Duodenal mucosa (tissue), 2 donors: Measurements from ENCODE around the gene ZBTB2.

Source experiments
- H3K27ac ChIP-seq: one replicate; pipeline ENCODE4 v1.7.0; 2013; ENCODE audit warnings: low read depth, low read length
- H3K27me3 ChIP-seq, 2 donors: one replicate each; pipeline ENCODE4 v1.7.0; 2013; ENCODE audit warnings: low read length in 2 of 2, control low read depth in 1 of 2; ENCODE audit not compliant: insufficient read depth in 2 of 2, control insufficient read depth in 1 of 2
- H3K36me3 ChIP-seq, 2 donors: one replicate each; pipeline ENCODE4 v1.7.0; 2013; ENCODE audit warnings: low read length in 2 of 2, control low read depth in 1 of 2; ENCODE audit not compliant: insufficient read depth in 2 of 2, control insufficient read depth in 1 of 2
- H3K4me1 ChIP-seq, 2 donors: one replicate each; pipeline ENCODE4 v1.7.0; 2013; ENCODE audit warnings: low read length in 2 of 2, control low read depth in 1 of 2; ENCODE audit not compliant: insufficient read depth in 2 of 2, control insufficient read depth in 1 of 2
- H3K4me3 ChIP-seq, 2 donors: one replicate each; pipeline ENCODE4 v1.7.0; 2013; ENCODE audit warnings: low read length in 2 of 2, low read depth in 1 of 2
- H3K9ac ChIP-seq, 2 donors: one replicate each; pipeline ENCODE4 v1.7.0; 2013; ENCODE audit warnings: low read length in 2 of 2, low read depth in 1 of 2
- H3K9me3 ChIP-seq, 2 donors: one replicate each; pipeline ENCODE4 v1.7.0; 2013; ENCODE audit warnings: low read length in 2 of 2, control low read depth in 1 of 2; ENCODE audit not compliant: control insufficient read depth in 1 of 2

Gene ZBTB2

DNA sequence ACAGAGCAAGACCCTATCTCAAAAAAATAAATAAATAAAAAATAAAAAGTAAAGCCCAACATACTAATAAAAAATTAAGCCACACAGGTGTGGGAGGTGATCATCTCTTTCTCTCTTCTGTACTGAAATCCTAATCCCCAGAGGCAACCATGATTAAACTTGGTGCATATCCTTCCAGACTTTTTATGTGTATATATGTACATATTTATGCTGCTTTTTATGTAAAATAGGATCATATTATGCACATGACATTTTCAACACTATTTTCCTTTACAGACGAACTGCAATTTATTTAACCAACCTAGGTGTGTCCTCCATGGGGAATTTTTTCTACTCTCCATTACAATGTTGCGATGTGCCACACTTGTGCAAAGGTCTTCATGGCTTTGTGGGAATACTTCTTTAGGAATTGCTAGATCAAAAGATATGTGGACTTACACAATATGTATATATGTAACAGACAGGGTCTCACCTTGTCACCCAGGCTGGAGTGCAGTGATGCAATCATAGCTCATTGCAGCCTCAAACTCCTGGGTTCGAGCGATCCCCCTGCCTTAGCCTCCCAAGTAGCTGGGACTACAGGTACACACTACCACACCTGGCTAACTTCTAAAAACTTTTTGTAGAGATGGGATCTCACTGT is 36.9 kb upstream of the ZBTB2 start:
- H3K9ac ChIP-seq: no peak overlapping the region
- no peaks in the 10 kb centered on the region for H3K4me1 ChIP-seq
- no peak overlapping the region for H3K4me3 ChIP-seq
- no peaks in the 10 kb centered on the region for H3K9me3 ChIP-seq
- no peak overlapping the region for H3K27ac ChIP-seq
- peaks cover 24 to 74% of the 10 kb centered on the region in 2 donors for H3K36me3 ChIP-seq
- no peaks in the 10 kb centered on the region for H3K27me3 ChIP-seq

DNA sequence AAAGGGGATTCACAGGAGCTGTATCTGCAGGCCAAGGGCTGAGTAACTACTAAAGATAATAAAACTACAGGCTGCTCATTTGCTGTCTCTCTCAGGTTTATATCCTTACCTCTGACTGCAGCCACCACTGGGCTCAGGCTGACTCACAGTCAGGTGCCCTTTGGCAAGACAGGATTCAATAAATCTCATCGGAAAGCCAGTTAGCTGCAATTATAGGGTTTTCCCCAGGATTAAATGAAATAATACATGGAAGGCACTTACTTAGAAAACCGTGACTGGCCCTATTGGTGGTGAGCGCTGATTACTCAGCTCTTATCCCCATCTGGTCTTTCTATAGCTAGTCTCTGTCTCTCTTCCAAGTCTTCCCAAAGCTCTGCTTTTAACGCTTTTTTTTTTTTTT is 34.2 kb upstream of the ZBTB2 start:
- Histone ChIP-seq H3K27ac (no peak overlapping the region), H3K27me3 (no peaks in the 10 kb centered on the region), H3K9me3 (no peaks in the 10 kb centered on the region), H3K4me1 (no peaks in the 10 kb centered on the region), H3K9ac (no peak overlapping the region), H3K4me3 (no peak overlapping the region), H3K36me3 (peaks cover 19 to 64% of the 10 kb centered on the region in 2 donors)

DNA sequence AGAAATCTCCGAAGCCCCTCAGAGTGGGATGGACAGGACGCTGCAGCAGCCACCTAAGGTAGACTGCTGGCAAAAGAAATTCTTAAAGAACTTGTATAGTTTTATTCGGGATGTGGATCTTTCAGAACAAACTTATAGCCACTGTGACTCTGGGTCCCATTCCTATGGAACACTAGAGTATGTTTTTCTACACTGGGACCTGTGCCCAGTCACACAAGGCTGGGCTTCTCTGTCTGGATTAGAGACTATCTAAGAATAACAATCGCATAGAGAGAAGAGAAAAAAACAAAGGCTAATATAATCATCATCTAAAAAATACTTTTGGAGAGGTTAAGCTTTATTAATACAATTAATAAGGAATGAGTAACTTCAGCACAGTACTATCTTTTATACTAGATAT is 31.6 kb upstream of the ZBTB2 start:
- Histone ChIP-seq H3K36me3 (peaks cover 16 to 57% of the 10 kb centered on the region in 2 donors), H3K27ac (no peak overlapping the region), H3K4me1 (no peaks in the 10 kb centered on the region)

DNA sequence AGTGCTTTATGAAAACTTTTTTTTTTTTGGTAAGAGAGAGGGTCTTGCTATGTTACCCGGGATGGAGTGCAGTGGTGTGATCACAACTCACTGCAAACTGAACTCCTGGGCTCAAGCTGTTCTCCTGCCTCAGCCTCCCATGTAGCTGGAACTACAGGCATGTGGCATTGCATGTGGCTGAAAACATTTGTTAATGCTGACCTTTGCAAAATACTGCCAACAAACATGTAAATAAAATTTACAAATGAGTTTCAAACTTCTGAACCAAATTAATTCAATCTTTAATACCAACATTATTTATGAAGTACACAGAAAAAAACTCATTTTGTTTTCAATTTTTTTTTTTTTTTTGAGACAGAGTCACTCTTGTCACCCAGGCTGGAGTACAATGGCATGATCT is 26.1 kb upstream of the ZBTB2 start:
- H3K36me3 ChIP-seq: peaks cover 11 to 50% of the 10 kb centered on the region in 2 donors
- H3K4me3 ChIP-seq: no peak overlapping the region
- no peak overlapping the region for H3K9ac ChIP-seq

More for the DNA sequence above, 31.6 kb upstream of the ZBTB2 start:
- no peaks in the 10 kb centered on the region for H3K9me3 ChIP-seq
- H3K9ac ChIP-seq: no peak overlapping the region
- H3K27me3 ChIP-seq: no peaks in the 10 kb centered on the region
- H3K4me3 ChIP-seq: no peak overlapping the region

DNA sequence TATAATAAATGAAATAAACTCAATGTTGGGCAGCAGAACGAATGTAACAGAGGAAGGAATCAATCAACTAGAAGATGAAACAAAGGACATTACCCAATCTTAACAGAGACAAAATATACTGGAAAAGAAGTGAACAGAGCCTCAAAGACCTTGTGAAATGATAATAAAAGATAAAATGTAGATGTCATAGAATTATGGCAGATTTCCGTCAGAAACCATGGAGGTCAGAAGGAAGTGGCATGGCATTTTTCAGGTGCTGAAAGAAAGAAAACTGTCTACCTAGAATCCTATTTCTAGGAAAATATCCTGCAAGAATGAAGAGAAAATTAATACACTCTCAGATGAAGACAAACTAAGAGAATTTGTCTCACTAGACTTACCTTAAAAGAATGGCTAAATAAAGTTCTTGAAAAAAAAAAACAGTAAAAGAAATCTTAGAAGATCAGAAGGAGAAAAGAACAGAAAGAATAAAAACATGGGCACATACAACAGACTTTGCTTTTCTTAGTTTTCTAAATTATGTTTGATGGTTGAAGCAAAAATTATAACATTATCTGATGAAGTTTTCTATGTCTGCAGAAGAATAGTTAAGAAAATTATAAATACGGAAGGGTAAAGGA is 23.4 kb upstream of the ZBTB2 start:
- Histone ChIP-seq H3K4me3 (no peak overlapping the region), H3K9me3 (no peaks in the 10 kb centered on the region), H3K4me1 (no peaks in the 10 kb centered on the region), H3K36me3 (peaks cover 17 to 54% of the 10 kb centered on the region in 2 donors), H3K27ac (no peak overlapping the region), H3K27me3 (no peaks in the 10 kb centered on the region), H3K9ac (no peak overlapping the region)

More for the DNA sequence above, 26.1 kb upstream of the ZBTB2 start:
- H3K27ac ChIP-seq: no peak overlapping the region
- no peaks in the 10 kb centered on the region for H3K9me3 ChIP-seq
- no peaks in the 10 kb centered on the region for H3K27me3 ChIP-seq
- no peaks in the 10 kb centered on the region for H3K4me1 ChIP-seq

DNA sequence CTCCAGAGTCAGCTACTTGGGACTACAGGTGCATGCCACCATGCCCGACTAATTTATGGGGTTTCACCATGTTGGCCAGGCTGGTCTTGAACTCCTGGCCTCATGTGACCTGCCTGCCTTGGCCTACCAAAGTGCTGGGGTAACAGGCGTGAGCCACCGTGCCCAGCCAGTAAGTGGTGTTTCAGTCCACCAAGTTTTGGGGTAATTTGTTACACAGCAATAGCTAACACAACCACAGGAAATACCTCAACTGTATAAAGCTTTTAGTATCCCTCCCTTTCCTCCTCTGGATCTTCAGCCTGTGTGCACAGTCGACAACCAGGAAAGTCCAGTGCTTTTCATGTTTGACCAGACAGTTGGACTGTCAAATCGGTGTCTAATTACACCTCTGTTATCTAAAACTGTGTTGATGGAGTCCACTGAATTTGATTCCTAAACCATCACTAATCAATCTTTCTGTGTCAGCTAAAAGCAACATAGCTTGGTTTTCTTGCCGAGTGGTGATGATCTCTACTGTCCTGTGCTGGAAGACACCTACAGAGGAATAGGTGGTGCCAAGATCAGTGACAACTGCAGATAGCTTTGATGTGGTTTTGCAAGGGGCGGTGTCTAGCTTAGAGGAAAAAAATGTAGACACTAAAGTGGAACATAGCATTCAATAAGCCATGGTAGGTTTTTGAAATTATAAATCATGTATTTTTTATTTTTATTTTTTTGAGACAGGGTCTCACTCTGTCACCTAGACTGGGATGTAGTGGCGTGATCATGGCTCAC is 22.2 kb upstream of the ZBTB2 start:
- Histone ChIP-seq H3K36me3 (peaks cover 17 to 53% of the 10 kb centered on the region in 2 donors), H3K9me3 (no peaks in the 10 kb centered on the region), H3K9ac (no peak overlapping the region)

DNA sequence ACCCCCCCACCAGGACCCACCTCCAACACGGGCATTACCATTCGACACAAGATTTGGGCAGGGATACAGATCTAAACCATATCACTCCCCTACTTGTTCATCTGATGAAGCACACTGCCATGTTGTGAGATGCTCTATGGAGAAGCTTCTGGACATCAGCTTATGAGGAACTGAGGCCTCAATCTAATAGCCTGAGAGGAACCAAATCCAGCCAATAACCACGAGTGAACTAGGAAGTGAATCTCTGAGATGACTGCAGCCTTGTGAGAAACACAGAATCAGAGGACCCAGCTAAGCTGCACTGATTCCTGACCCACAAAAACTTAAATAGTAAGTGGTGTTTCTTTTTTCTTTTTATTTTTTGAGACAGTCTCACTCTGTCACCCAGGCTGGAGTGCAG is 21.6 kb upstream of the ZBTB2 start:
- Histone ChIP-seq H3K4me3 (no peak overlapping the region), H3K27me3 (no peaks in the 10 kb centered on the region), H3K27ac (no peak overlapping the region), H3K9ac (no peak overlapping the region), H3K9me3 (no peaks in the 10 kb centered on the region), H3K4me1 (no peaks in the 10 kb centered on the region), H3K36me3 (peaks cover 17 to 58% of the 10 kb centered on the region in 2 donors)

More for the DNA sequence above, 22.2 kb upstream of the ZBTB2 start:
- no peaks in the 10 kb centered on the region for H3K4me1 ChIP-seq
- no peak overlapping the region for H3K4me3 ChIP-seq
- H3K27me3 ChIP-seq: no peaks in the 10 kb centered on the region
- no peak overlapping the region for H3K27ac ChIP-seq

DNA sequence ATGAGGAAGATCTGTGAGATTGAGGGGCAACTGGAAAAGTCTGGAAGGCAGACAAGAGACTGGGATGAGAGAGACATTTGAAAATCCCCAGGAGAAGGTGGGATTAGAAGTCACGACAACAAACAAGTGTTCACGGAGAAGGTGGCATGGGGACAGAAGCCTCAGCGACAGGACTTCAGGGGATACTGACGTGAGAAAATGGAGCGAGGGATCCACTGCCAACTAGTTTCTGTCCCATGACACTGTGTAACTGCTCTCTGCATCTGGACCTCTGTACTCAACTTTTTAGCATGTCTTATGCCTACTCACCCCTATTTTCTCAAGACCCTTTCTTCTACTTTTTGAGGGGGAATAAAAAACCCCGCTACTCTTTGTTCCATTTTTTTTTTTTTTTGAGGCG is 18.3 kb upstream of the ZBTB2 start:
- Histone ChIP-seq H3K9ac (no peak overlapping the region), H3K9me3 (no peaks in the 10 kb centered on the region), H3K27me3 (no peaks in the 10 kb centered on the region), H3K36me3 (peaks cover 22 to 55% of the 10 kb centered on the region in 2 donors), H3K4me1 (no peaks in the 10 kb centered on the region), H3K27ac (no peak overlapping the region), H3K4me3 (no peak overlapping the region)

DNA sequence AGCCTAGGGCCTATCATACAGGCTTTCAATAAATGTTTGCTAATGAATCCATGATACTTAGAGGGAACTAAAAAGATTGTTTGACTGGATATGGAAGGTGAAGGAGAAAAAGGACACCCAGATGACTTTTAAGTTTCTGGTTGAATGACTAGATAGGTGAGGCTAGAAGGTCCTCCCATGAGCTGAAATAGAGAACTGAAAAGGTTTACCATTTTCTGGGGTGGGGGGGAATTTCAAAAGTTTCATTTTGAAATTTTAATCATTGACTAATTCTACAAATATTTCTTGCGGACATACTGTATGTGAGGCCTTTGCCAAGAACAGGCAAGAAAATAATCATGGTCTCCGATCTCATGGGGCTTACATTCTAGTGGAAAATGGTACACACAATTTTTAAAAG is 17.9 kb upstream of the ZBTB2 start:
- Histone ChIP-seq H3K4me3 (no peak overlapping the region), H3K9me3 (no peaks in the 10 kb centered on the region), H3K9ac (no peak overlapping the region), H3K36me3 (peaks cover 22 to 55% of the 10 kb centered on the region in 2 donors), H3K27me3 (no peaks in the 10 kb centered on the region), H3K4me1 (no peaks in the 10 kb centered on the region), H3K27ac (no peak overlapping the region)

DNA sequence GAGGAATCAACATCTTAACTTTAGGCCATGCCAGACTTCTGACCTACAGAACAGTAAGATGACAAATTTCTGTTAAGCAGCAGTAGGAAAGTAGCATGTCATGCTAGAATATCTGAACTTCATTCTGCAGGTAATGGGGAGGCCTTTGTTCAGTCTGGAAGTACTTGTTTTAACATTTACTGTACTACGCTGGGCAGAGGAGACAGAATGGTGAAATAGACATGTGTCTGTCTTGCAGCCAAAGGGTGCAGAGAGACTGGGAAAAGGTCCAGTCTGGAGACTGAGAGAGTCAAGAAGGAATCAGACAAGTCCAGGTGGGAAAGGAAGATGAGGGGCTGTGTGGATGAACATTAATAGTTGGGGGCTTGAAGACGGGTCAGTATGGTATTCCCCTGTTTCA is 17.5 kb upstream of the ZBTB2 start:
- no peak overlapping the region for H3K27ac ChIP-seq

More for the DNA sequence above, 17.5 kb upstream of the ZBTB2 start:
- H3K36me3 ChIP-seq: peaks cover 20 to 56% of the 10 kb centered on the region in 2 donors
- no peaks in the 10 kb centered on the region for H3K9me3 ChIP-seq
- H3K4me3 ChIP-seq: no peak overlapping the region
- H3K9ac ChIP-seq: no peak overlapping the region
- H3K27me3 ChIP-seq: no peaks in the 10 kb centered on the region
- H3K4me1 ChIP-seq: no peaks in the 10 kb centered on the region
